ENCODE results near the gene CYP2J2. TPM values are rescaled to one million over a fixed set of nuclear protein-coding genes. Genes with fewer than 3 reads are reported as not detected.

CYP2J2 gene
- total RNA-seq, 1 experiment from 2014 or later: 1.1 TPM

DNA sequence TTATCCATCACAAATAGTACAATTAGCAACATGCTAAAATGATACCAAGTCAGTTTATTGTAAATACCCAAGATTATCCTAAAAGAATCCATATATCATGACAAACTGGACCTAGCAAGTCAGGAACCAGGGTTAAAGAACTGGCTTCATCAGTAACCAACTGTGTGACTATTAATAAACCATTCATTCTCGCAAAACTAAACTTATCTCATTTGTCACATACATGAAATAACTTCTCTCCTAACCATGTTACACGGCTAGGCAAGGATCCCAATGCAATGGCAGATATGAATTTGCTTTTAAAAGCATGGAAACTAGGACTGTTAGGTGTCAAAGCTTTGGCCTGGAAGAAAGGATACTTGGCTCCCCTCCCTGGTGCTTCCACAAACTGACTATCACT, 29.4 kb downstream of the CYP2J2 start:
- no peaks in the 10 kb centered on the region for H3K9me3 ChIP-seq (ENCODE audit: control insufficient read depth in 1 of 2, insufficient read depth in 1 of 2, low read depth in 1 of 2, low read length in 2 of 2)
- DNase-seq (ENCODE audit: low read depth, low spot score) (no peak), ATAC-seq (no peak)
- no peaks in the 10 kb centered on the region for H4K20me1 ChIP-seq (ENCODE audit: insufficient read depth)
- BruUV-seq (replicated peaks): no TSS peak
- H3K27ac ChIP-seq (ENCODE audit: low read depth, low read length): no peak overlapping the region
- no peak overlapping the region for H3K4me2 ChIP-seq (ENCODE audit: low read length)
- ChIA-PET CTCF (interaction anchor here (1.1 kb wide), 1 partner anchor 50 kb away, joined by 3 read pairs; no protein-coding TSS in a partner anchor), POLR2A (no interaction called here), RAD21 (ENCODE audit: low non-redundant PET in 1 of 2, low total read pairs in 2 of 2, uncharacterized antibody in 2 of 2, unreplicated experiment in 2 of 2) (no interaction called here)
- H3K36me3 ChIP-seq (ENCODE audit: control insufficient read depth in 1 of 2, insufficient read depth in 2 of 2, low read length in 2 of 2): no peaks in the 10 kb centered on the region
- no peaks in the 10 kb centered on the region for H3K79me2 ChIP-seq (ENCODE audit: insufficient read depth, low read length)
- H2AFZ ChIP-seq (ENCODE audit: low read depth, low read length, poor library complexity, severe bottlenecking): no peak overlapping the region
- H3K4me3 ChIP-seq (replicated peaks in 1 of 2; ENCODE audit: low read depth in 1 of 2, low read length in 2 of 2): no peak overlapping the region
- no peak overlapping the region for H3K9ac ChIP-seq (ENCODE audit: low read length)
- H3K4me1 ChIP-seq (ENCODE audit: control insufficient read depth in 1 of 2, insufficient read depth in 2 of 2, low read length in 2 of 2): no peaks in the 10 kb centered on the region
- TF ChIP-seq ZNF274 (IDR thresholded peaks at IDR 0.05; ENCODE audit: low read depth, low read length) (no peak), EGR1 (IDR thresholded peaks at IDR 0.05; ENCODE audit: low read depth) (no peak), POLR2A (IDR thresholded peaks at IDR 0.05; ENCODE audit: borderline replicate concordance, extremely low read depth, insufficient read depth, insufficient read length) (no peak), ELF1 (IDR thresholded peaks at IDR 0.05; ENCODE audit: borderline replicate concordance, low read depth) (no peak), YY1 (IDR thresholded peaks at IDR 0.05; ENCODE audit: extremely low read depth, insufficient replicate concordance, low read depth, low read length) (no peak), CEBPB (IDR thresholded peaks at IDR 0.05; ENCODE audit: low read depth) (no peak), ZFX (IDR thresholded peaks at IDR 0.05) (no peak), TCF7L2 (IDR thresholded peaks at IDR 0.05; ENCODE audit: borderline replicate concordance, extremely low read depth, insufficient read depth, insufficient read length) (no peak), JUND (IDR thresholded peaks at IDR 0.05) (no peak), SP1 (IDR thresholded peaks at IDR 0.05; ENCODE audit: low read depth) (no peak), EZH2 (IDR thresholded peaks at IDR 0.05) (no peak), EZH2phosphoT487 (IDR thresholded peaks at IDR 0.05; ENCODE audit: borderline replicate concordance) (no peak), SIN3A (IDR thresholded peaks at IDR 0.05; ENCODE audit: low read depth) (no peak), SRF (IDR thresholded peaks at IDR 0.05; ENCODE audit: low read depth) (no peak), POLR2AphosphoS5 (IDR thresholded peaks at IDR 0.05; ENCODE audit: low read depth, low read length) (no peak)
- TF ChIP-seq, protein P1, sequence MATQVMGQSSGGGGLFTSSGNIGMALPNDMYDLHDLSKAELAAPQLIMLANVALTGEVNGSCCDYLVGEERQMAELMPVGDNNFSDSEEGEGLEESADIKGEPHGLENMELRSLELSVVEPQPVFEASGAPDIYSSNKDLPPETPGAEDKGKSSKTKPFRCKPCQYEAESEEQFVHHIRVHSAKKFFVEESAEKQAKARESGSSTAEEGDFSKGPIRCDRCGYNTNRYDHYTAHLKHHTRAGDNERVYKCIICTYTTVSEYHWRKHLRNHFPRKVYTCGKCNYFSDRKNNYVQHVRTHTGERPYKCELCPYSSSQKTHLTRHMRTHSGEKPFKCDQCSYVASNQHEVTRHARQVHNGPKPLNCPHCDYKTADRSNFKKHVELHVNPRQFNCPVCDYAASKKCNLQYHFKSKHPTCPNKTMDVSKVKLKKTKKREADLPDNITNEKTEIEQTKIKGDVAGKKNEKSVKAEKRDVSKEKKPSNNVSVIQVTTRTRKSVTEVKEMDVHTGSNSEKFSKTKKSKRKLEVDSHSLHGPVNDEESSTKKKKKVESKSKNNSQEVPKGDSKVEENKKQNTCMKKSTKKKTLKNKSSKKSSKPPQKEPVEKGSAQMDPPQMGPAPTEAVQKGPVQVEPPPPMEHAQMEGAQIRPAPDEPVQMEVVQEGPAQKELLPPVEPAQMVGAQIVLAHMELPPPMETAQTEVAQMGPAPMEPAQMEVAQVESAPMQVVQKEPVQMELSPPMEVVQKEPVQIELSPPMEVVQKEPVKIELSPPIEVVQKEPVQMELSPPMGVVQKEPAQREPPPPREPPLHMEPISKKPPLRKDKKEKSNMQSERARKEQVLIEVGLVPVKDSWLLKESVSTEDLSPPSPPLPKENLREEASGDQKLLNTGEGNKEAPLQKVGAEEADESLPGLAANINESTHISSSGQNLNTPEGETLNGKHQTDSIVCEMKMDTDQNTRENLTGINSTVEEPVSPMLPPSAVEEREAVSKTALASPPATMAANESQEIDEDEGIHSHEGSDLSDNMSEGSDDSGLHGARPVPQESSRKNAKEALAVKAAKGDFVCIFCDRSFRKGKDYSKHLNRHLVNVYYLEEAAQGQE (IDR thresholded peaks at IDR 0.05; ENCODE audit: low read depth): no peak
- TF ChIP-seq, protein P2, sequence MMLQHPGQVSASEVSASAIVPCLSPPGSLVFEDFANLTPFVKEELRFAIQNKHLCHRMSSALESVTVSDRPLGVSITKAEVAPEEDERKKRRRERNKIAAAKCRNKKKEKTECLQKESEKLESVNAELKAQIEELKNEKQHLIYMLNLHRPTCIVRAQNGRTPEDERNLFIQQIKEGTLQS (IDR thresholded peaks at IDR 0.05): no peak
- TF ChIP-seq, protein P3, sequence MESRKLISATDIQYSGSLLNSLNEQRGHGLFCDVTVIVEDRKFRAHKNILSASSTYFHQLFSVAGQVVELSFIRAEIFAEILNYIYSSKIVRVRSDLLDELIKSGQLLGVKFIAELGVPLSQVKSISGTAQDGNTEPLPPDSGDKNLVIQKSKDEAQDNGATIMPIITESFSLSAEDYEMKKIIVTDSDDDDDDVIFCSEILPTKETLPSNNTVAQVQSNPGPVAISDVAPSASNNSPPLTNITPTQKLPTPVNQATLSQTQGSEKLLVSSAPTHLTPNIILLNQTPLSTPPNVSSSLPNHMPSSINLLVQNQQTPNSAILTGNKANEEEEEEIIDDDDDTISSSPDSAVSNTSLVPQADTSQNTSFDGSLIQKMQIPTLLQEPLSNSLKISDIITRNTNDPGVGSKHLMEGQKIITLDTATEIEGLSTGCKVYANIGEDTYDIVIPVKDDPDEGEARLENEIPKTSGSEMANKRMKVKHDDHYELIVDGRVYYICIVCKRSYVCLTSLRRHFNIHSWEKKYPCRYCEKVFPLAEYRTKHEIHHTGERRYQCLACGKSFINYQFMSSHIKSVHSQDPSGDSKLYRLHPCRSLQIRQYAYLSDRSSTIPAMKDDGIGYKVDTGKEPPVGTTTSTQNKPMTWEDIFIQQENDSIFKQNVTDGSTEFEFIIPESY (IDR thresholded peaks at IDR 0.05; ENCODE audit: extremely low read depth, insufficient replicate concordance, low read length): no peak
- TF ChIP-seq, protein P4, sequence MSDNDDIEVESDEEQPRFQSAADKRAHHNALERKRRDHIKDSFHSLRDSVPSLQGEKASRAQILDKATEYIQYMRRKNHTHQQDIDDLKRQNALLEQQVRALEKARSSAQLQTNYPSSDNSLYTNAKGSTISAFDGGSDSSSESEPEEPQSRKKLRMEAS (IDR thresholded peaks at IDR 0.05): no peak
- TF ChIP-seq, protein P5, sequence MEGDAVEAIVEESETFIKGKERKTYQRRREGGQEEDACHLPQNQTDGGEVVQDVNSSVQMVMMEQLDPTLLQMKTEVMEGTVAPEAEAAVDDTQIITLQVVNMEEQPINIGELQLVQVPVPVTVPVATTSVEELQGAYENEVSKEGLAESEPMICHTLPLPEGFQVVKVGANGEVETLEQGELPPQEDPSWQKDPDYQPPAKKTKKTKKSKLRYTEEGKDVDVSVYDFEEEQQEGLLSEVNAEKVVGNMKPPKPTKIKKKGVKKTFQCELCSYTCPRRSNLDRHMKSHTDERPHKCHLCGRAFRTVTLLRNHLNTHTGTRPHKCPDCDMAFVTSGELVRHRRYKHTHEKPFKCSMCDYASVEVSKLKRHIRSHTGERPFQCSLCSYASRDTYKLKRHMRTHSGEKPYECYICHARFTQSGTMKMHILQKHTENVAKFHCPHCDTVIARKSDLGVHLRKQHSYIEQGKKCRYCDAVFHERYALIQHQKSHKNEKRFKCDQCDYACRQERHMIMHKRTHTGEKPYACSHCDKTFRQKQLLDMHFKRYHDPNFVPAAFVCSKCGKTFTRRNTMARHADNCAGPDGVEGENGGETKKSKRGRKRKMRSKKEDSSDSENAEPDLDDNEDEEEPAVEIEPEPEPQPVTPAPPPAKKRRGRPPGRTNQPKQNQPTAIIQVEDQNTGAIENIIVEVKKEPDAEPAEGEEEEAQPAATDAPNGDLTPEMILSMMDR (IDR thresholded peaks at IDR 0.05 in 2 of 3, conservative IDR thresholded peaks at IDR 0.05 in 1 of 3; ENCODE audit: borderline replicate concordance in 1 of 3, insufficient read depth in 1 of 3, low read depth in 2 of 3, low read length in 2 of 3): no peak
- no peaks in the 10 kb centered on the region for H3K9me2 ChIP-seq (ENCODE audit: insufficient read depth)
- H3K27me3 ChIP-seq (ENCODE audit: insufficient read depth, low read length): no peaks in the 10 kb centered on the region
- intact Hi-C loops (cut with micrococcal nuclease): no loop called here
